Measurements from ENCODE around the gene PAPOLA.

Gene PAPOLA

DNA sequence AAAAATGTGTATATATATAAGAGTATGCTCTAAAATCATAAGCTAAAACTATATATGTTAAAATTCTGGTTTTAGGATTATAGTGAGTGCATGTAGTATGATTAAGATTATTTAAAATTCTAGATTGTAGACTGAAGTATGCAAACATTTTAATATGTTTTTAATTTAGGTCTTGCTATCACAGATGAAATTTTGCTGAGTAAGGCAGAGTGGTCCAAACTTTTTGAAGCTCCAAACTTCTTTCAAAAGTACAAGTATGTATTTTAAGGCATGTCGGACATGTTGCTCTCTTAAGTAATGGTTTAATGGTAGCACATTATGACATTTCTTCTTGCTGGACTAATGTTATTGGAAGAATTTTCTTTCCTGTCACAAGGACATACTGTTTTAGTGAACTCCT lies 34.6 kb downstream of the PAPOLA start:
- DNase-seq (ENCODE audit: extremely low read depth, low read depth): no peak
- TF ChIP-seq, protein P1, sequence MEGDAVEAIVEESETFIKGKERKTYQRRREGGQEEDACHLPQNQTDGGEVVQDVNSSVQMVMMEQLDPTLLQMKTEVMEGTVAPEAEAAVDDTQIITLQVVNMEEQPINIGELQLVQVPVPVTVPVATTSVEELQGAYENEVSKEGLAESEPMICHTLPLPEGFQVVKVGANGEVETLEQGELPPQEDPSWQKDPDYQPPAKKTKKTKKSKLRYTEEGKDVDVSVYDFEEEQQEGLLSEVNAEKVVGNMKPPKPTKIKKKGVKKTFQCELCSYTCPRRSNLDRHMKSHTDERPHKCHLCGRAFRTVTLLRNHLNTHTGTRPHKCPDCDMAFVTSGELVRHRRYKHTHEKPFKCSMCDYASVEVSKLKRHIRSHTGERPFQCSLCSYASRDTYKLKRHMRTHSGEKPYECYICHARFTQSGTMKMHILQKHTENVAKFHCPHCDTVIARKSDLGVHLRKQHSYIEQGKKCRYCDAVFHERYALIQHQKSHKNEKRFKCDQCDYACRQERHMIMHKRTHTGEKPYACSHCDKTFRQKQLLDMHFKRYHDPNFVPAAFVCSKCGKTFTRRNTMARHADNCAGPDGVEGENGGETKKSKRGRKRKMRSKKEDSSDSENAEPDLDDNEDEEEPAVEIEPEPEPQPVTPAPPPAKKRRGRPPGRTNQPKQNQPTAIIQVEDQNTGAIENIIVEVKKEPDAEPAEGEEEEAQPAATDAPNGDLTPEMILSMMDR (IDR thresholded peaks at IDR 0.05; ENCODE audit: low read depth, low read length): no peak

DNA sequence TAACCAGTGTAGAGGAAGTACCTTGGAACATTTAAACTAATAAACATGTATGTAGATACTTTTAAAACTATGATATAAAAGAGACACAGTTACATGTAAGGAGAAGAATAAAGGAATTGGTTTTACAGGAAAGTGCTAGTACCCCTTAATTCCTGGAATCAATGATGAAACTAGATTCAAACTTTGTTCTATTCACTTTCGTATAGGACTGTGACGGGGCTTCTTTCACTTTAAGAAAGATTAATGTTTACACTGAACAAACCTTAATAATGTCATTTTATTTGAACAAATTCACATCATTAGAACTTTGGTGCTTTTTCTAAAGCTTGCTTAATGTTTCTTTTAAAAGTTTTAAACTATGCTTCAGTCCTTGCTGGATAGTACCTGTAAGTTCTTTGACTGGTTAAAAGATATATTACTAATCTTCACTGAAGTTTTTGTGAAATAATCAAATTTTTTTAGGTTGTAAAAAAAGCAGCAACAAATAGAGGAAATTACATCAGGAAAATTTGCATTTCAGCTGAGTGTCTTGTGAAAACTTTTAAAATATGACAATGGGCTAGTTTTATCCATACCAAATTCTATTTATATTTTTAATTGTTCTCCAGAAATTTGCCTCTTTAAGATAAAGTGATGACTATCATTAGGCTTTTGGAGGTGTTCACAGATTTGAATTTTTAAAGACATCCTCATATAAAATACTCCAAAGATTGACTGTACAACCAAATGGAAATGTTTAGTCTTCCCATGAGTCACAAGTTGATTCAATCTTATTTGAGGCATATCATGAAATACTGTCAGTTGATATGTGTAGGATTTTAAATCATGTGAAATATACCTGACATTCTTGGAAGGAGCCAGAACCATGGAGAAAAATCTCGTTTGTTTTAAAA lies 36.2 kb downstream of the PAPOLA start:
- TF ChIP-seq, protein P1 (IDR thresholded peaks at IDR 0.05; ENCODE audit: low read depth, low read length): no peak
- DNase-seq (ENCODE audit: extremely low read depth, low read depth): no peak

DNA sequence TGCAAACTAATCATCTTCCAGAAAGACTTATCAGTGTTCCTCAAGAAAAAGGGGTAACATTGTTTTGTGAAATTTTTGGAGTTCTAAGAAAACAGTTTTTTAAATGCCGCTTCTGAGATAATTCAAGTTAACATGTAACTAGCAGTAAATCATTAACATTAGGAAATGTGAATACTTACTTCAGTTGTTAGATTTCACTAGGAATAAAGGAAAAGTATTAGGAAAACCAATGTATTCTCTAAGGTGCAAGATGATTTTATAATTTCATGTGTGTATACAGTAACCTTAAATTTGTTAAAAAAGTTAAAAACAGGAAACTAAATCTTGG lies 36.8 kb downstream of the PAPOLA start:
- DNase-seq (ENCODE audit: extremely low read depth, low read depth): no peak
- TF ChIP-seq, protein P1 (IDR thresholded peaks at IDR 0.05; ENCODE audit: low read depth, low read length): no peak

DNA sequence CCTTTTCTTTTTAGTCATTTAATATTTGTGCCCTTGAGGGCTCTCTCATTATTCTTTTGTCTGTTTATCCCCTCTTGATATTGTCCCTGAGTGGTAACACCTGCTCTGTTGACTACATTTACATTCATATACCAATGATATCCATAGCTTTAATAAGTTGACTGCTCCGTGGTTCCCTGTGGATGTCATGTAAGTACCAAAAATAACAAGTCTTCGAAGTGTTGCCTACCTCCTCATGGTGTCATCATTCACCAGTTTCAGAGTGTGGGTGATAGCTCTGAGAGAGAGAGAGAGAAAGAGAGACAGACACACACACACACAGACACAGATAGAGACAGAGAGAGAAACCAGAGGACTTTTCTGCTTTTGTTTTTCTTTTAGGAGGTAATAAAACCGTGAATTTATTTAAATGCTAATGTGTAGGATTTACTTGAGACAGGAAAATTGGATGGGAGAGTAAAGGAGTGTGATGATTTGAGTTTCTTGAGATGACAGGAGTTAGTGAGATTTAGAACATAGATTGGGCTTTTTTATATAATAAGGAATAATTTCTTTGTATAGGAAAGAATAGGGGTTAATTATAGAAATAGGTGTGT lies 52.2 kb downstream of the PAPOLA start:
- no peak for DNase-seq (ENCODE audit: extremely low read depth, low read depth)
- TF ChIP-seq, protein P1 (IDR thresholded peaks at IDR 0.05; ENCODE audit: low read depth, low read length): no peak

DNA sequence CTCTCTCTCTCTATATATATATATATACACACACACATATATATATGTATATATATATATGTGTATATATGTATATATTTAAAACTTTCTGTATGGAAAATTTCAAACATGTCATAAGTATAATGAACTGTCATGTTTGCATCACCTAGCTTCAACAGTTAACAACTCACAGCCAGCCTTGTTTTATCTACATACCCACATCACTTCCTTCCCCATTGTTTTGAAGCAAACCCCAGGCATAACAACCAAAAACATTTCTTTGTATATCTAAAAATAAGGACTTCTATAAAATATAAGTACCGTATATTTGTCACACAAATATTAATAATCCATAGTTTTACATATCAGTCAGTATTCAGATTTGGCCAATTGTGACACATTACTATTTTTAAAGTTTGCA lies 57.4 kb downstream of the PAPOLA start:
- no peak for DNase-seq (ENCODE audit: extremely low read depth, low read depth)
- TF ChIP-seq, protein P1 (IDR thresholded peaks at IDR 0.05; ENCODE audit: low read depth, low read length): no peak

DNA sequence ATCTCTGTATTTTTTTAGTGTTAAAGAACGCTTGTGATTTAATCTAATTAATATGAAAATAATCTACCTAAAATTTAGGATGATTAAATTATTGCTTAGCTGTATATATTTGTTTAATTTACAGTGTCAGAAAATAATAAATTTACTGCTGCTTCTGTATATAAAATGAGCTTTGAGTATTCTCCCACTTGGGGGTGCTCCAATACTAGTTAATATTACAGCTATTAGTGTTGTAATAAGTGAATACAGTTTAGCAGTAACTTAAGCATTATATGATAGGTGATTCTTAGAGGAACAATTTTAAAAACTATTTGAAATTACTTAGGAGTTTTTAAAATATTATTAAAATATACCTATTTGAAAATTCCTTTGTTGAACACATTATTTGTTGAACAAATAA lies 62.2 kb downstream of the PAPOLA start:
- TF ChIP-seq, protein P1 (IDR thresholded peaks at IDR 0.05; ENCODE audit: low read depth, low read length): no peak
- DNase-seq (ENCODE audit: extremely low read depth, low read depth): no peak

DNA sequence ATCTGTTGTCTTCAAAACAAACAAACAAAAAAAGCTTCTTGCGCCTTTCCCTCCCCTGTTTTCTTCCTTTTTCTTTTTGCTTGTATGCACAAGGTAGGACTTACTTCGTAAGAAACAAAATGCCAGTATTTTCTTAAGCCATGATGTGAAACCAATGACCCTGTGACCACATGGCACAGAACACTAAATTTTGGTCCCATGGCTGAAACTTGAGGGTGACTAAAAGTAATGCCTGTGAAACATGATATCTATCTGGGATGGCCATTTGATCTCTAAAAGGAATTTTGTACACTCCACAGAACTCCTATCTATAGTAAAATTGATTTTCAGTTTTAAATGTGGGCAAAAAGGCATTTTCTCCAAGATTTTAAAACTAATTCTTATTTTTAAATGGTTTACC lies 63.6 kb downstream of the PAPOLA start:
- TF ChIP-seq, protein P1 (IDR thresholded peaks at IDR 0.05; ENCODE audit: low read depth, low read length): no peak
- DNase-seq (ENCODE audit: extremely low read depth, low read depth): no peak

Measured in AG09319 (cell line).